Upper lobe of left lung (tissue), 4 donors: ENCODE measurements around the gene KCNE1.
"Not testable (repeated sequence)": the region's sequence is repeated elsewhere in the genome, so short reads cannot be mapped to it uniquely, and the experiment has no call there.

Experiments
- EP300 ChIP-seq, 4 donors: sonication (generic); formaldehyde crosslinking; IDR thresholded peaks; one replicate each; pipeline ENCODE4 v1.5.1; 2017; ENCODE audit warnings: antibody characterized with exemption in 4 of 4, control low read depth in 2 of 4
- POLR2A ChIP-seq, 4 donors: fragments of 450-650 bp; IDR thresholded peaks; one replicate each; pipeline ENCODE4 v1.5.1; 2016 to 2017; ENCODE audit warnings: antibody characterized with exemption in 4 of 4, mild to moderate bottlenecking in 2 of 4
- POLR2AphosphoS5 ChIP-seq, 2 donors: sonication (generic); formaldehyde crosslinking; IDR thresholded peaks; one replicate each; pipeline ENCODE4 v1.5.1; 2017; ENCODE audit warnings: antibody characterized with exemption in 2 of 2
- TF ChIP-seq, protein P1 (sequence below), 6 experiments: fragments of 450-650 bp in 4 of 6; fragments of 200-600 bp in 2 of 6; sonication (generic) in 2 of 6; IDR thresholded peaks; one replicate each; pipeline ENCODE4 v1.5.1; 2016 to 2019; ENCODE audit warnings: antibody characterized with exemption in 6 of 6

- not testable (repeated sequence) for TF ChIP-seq POLR2AphosphoS5, POLR2A, EP300 (IDR thresholded peaks at IDR 0.05)
- TF ChIP-seq, protein P1, sequence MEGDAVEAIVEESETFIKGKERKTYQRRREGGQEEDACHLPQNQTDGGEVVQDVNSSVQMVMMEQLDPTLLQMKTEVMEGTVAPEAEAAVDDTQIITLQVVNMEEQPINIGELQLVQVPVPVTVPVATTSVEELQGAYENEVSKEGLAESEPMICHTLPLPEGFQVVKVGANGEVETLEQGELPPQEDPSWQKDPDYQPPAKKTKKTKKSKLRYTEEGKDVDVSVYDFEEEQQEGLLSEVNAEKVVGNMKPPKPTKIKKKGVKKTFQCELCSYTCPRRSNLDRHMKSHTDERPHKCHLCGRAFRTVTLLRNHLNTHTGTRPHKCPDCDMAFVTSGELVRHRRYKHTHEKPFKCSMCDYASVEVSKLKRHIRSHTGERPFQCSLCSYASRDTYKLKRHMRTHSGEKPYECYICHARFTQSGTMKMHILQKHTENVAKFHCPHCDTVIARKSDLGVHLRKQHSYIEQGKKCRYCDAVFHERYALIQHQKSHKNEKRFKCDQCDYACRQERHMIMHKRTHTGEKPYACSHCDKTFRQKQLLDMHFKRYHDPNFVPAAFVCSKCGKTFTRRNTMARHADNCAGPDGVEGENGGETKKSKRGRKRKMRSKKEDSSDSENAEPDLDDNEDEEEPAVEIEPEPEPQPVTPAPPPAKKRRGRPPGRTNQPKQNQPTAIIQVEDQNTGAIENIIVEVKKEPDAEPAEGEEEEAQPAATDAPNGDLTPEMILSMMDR (IDR thresholded peaks at IDR 0.05): not testable (repeated sequence)
These were observed 28.6 kb downstream of the KCNE1 start for GRCh38 chr21:34483435-34483834.
